ENCODE data around the gene YBEY. TPM values are rescaled to one million over a fixed set of nuclear protein-coding genes. Genes with fewer than 3 reads are reported as not detected.

The YBEY gene
- total RNA-seq, 1 experiment from 2014 or later: 29.0 TPM

Other genes with a start within 250 kb of the YBEY start
- gene COL6A2, start 188.2 kb upstream of the YBEY start, total RNA-seq (2014; rRNA removed; shearing (Covaris generic)): 69.1 and 79.2 TPM in 2 replicates
- gene FTCD, start 130.8 kb upstream of the YBEY start, total RNA-seq (2014; rRNA removed; shearing (Covaris generic)): 1.1 TPM in 1 of 2 replicates, not detected in the other
- gene SPATC1L, start 101.9 kb upstream of the YBEY start, total RNA-seq (2014; rRNA removed; shearing (Covaris generic)): 5.9 and 11.2 TPM in 2 replicates
- gene LSS, start 57.6 kb upstream of the YBEY start, total RNA-seq (2014; rRNA removed; shearing (Covaris generic)): 59.4 and 66.8 TPM in 2 replicates
- gene MCM3AP, start 731 bp upstream of the YBEY start, total RNA-seq (2014; rRNA removed; shearing (Covaris generic)): 102 and 127 TPM in 2 replicates
- 7.9 and 8.2 TPM in 2 replicates for gene C21orf58, start 37.5 kb downstream of the YBEY start, total RNA-seq (2014; rRNA removed; shearing (Covaris generic))
- 14.3 and 33.5 TPM in 2 replicates for gene PCNT, start 37.8 kb downstream of the YBEY start, total RNA-seq (2014; rRNA removed; shearing (Covaris generic))
- gene DIP2A, start 172.5 kb downstream of the YBEY start, total RNA-seq (2014; rRNA removed; shearing (Covaris generic)): 23.2 and 32.4 TPM in 2 replicates